ENCODE measurements around the gene GIT1.

The GIT1 gene

DNA sequence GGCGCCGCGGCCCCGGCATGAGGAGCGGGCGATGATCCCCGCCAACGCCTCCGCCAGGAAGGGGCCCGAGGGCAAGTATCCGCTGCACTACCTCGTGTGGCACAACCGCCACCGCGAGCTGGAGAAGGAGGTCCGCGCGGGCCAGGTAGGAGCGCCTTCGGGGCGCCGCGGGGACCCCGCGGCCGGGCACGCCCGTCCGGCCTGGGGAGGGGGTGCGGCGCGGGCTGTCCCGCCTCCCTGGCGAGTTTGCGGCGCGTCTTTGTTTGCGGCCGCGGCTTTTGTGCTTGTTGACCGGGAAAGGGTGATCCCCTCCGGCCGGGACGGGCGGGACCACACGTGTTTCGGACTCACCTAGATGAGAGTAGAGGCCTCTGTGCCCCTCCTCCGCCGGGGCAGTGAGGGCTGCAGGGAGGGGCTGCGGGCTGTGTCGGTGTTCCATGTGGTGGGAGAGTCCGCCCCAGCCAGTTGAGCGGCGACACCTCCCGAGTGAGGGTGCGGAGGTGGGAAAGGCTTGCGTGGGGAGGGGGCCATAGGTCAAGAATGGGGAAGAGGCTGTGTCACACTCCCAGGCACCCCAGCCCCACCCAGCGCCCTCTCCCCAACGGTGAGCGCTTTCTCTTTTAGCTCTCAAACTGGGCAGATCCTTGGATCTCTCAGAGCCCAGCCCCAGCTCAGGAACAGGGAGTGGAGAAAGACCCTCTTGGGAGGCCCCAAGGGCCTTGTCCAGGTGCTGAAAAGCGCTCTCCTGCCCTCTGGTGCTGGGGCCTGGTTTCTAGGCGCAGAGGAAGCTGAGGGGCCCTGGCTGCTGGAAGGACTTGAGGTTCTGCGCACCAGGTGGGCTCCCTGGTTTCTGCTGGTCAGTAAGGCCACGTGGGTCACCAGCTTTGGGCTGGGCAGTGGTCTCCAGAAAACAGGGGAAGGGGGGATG is 4.4 kb upstream of the GIT1 start:
- DNase-seq, result no peak

DNA sequence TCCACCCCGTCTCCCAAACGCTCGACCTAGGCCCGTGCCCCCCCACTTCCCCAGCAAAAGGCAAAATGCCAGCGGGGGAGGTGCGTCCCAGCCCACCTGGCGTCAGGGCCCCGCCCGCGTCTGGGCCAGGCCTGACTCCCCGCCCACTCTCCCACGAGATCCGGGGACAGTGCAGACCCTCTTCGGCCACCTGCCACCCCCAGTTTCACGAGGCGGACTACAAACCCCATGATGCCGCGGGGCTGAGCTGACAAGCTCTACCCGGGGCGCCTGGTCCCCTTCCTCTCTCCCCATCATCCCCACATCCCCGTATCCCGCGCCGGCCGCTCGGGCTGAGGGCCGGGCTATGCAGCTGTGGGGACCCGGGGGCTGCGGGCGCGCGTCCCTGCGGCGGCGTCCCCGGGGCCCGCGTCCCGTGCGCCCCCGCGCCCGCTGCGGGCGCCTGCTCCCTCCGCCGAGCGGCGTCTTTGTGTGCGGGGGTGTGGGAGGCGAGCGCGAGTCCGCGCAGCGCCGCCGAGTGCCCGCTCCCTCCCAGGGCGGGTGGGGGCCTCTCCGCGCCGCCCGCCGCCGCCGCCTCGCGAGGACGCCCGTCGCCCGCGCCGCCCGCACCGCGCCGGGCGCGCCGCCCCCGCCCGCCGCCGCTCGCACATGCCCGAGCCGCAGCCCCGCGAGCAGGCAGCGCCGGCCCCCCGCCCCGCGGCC is 3.6 kb upstream of the GIT1 start, which contains the start of gene ANKRD13B:
Gene ANKRD13B, plus strand, starts transcription at position 283 of the 702 bp plus-strand sequence. CDS start 490 bp downstream, outside the sequence.
- DNase-seq, result no peak

DNA sequence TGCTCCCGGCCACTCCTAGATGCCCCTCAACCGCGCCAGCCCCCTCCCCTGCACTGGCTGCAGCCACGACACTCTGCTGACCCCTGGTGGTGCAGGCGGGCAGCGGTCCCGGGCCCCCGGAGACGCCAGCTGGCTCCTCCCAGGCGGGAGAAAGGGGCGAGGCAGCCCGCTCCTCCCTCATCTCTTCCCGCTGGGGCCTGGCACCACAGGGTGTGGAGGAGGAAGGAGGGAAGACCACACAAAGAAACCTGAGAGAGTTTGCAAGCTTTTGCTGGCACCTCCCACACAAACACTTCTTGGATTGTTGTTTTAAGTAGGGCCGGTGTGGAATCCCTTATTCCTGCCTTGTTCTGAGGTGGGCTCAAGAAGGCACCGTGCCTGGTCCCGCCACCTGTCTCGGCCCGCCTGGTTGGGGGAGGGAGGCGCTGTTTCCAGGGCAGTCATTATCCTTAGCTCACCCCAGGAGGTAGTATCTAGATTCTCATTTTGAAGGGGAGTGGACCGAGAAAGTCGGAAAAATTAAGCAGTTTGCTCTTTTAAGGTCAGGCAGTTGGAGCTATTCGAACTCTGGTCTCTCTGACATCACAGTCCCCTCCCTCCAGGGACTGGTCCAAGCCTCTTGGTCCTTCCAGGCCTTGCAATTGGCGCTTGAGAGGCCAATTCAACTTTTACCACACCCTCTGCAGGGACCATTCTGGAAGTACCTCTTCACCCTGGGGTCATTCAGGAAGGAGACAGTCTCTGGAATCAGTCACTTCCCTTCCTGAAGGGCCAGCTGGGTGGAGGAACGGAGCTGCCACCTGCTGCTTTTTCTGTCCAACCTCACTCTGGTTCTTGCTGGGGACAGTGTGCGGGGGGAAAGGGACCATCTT is 2.5 kb upstream of the GIT1 start:
- peak; percentile 96 for DNase-seq

- DNase-seq, result peak; percentile 81
Observed at GRCh38 chr17:29591146-29591736, 1.8 kb upstream of the GIT1 start.

DNA sequence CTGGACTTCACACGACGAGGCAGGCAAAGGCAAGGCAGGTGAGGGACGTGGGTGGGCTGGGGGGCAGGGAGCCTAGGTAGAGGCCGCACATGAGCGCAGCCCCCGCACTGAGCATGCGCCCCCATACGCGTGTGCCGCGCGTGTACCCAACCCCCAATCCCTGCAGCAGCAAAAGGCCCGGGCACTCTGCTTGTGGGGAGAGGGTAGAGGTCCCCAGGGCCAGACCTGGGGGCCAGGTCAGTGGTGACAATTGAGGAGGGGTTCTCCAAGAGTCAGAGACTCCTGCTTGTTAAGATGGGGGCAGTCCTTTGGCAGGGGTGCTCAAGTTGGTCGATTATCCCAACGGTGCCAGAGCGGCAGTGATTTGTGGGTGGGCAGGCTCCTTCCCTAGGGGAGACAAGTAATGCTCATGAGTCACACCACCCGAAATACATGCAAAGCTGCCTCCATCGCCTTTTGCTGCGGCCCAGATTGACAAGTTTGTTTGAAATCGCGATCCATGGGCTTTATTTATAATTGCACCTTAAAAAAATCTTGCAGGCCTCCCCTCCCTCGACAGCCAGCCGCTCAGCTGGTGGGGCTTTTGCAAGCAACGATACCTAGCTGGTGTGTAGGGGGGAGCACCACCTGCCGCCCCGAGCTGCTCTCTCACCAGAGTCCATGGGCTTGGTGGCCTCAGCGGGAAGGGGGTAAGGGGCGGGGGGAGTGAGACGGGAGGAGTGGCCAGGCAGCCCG is 1.1 kb upstream of the GIT1 start:
- no peak for DNase-seq

DNA sequence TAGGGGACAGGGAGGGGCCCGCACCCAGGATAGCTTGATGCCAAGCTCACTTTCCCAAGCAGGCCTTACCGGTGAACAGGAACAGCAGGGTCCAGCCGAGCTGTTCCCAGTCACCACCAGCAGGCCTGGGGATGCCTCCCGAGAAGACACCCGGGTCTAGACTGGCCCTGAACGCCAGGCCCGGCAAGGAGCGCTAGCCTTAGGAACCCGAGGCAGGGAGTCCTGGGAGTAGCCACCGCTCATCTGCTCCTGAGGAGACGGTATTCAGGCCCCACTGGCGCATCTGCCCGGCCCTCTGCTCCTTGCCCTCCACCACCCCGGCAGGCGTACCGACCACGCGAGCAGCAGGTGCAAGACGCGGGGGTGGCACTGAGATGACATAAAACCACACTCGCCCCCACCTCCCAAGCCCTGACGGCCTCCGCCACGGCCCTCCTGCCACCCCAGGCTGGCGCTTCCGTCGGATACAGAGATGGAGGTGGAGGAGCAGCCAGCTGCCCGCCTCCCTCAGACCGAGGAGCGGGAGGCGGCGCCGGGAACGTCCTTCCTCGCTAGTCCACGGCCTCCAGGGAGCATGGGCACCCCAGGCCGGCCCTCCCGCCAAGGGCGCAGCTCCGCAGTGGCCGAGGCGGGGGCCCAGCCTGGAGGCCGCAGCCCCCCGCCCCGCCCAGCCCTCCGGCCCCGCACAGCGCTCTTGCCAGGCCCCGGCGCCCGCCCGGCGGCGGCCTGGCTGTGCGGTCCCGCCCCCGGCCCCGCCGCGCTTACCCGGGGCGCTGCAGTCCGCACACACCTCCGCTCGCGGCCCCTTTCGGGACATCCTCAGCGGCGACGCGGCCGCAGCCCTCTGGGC is 661 bp downstream of the GIT1 start:
- DNase-seq, result peak; percentile 48

- no peak for DNase-seq
Observed at GRCh38 chr17:29588017-29588561, 1.4 kb downstream of the GIT1 start.

DNA sequence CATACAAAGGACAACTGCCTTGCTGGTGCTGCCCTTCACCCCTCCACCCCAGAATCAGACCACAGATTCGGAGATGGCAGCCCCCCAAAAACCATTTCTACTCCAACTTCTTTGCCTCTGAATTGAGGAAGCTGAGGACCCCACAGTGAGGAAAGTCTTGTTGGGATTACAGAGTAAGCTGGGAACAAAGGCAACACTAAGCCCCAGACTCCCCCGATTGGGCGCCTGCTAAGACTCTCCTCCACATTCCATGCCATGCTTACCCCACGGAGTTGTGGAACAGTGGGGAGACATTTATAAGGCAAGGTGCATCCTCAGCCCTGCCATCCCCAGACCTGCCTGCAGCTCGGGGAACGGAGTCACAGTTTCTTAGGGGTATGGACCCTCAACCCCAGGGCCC is 1.9 kb downstream of the GIT1 start:
- no peak for DNase-seq

DNA sequence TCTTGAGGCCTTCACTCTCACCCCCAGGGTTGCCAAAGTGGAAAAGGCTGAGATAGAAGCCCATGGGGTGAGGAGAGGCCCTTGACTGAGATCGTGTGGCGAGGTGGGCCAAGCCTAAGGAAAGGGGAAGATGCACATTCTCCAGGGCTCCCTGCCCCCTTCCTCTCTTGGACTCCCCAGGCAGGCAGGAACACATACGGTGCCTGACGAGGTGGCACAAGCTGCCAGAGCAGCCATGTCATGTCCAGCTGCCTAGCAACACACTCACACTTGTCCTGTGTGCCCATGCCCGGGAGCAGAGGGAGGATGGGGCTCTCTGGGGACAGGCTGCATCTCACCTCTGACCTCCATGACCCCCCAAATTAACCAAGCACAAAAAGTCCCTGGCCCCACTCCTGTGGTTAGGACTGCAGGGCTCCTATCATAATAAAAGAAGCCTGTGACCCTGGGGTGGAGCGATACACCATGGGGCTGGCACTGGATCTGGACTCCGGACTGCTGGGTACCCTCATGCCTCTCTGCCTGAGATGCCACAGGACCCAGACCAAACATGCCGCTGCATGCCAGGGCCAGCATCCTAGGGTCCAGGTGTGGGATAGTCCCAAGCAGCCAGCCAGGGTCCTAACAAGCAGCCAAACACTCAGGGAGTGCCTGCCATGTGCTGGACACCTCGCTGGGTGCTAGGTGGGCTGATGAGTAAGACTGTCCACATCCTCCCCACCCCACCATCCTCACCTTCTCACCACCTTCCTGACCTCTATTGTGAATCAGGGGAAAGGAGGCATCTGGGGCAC is 2.6 kb downstream of the GIT1 start:
- no peak for DNase-seq

DNA sequence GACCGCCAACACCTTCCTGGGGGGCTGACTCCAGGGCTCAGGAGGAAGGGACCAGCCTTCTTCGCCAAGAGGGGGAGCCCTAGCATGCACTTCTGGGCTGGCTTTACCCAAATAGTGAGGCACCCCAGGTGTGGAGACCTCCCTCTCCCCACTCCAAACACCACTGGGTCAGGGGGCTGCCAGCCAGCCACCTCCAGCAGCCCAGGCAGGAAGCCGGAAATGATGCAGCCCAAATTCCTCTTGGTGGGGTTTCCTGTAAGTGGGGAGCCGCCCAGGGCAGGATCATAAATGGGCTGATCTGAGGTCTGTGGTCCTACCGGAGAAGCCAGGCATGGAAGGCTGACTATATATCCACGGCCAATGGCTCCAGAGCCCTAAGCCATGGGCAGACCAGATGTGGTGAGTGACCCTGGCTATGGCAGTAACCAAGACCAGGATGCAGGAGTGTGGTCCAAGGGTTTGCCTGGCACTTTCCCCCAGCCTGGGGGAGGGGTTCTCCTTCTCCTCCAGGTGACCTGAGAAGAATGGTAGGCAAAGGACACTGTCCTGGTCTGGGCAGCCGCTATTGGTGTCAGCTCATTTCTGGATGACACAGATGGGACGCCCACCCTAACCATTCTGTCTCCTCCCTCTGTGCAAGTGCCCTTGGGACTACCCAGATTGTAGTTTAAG is 4.2 kb downstream of the GIT1 start:
- DNase-seq, result no peak

GRCh38 chr17:29584452-29585079 is 4.9 kb downstream of the GIT1 start:
- DNase-seq, result no peak

DNA sequence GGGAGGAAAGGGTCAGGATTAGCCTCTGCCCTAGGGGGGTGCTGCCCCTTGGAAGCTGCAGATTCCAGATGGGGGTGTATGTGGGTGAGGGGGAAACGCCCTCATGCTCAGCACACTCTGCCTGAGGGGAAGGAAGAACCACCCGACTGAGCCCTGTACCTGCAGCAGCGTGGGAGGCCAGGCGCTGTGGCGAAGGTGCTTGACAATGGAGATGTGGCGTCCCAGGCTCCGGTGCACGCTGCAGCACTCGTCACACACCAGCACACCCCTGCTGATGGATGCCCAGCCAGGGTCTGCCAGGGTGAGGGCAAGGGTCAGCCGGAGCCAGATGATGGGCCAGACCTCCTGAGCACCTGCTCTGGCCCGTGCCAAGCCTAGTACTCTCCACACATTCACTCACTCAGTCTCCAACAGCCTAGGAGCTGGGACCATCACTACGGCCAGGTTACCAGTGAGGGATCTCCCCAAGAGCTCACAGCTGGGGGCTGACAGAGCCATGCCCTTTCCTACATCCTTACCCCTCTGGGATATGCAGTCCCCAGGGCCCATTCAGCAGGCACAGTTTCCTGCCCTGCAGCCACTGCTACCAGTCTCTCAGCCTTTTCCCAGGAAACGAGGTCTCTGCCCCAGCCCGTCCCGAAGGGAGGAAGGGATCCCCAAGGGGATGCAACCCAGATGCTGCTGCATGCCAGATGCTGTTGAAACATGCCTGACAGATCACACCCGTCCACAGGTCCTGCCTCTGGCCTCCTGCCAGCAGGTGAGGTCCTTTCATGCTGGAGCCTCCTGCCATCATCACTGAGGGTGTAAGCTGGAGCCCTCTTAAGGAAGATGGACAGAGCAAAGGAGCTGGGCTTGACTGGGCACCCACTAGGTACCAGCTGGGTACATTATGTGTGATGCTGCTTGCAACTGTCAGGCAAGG is 5.9 kb downstream of the GIT1 start:
- no peak for DNase-seq

GRCh38 chr17:29582772-29583171 is 6.7 kb downstream of the GIT1 start:
- DNase-seq, result no peak

- DNase-seq, result no peak
Observed at GRCh38 chr17:29582254-29582765, 7.1 kb downstream of the GIT1 start.

GRCh38 chr17:29581583-29582253 is 7.7 kb downstream of the GIT1 start:
- DNase-seq, result no peak

All from right forelimb (tissue), 1 donor.